Hematopoietic multipotent progenitor cell treated with erythropoietin and hydrocortisone succinate and interleukin-3 and kit ligand, for 8 days (in vitro differentiated cells): ENCODE results near the gene LIN9.
A peak's percentile ranks its signal among the peaks of the same experiment; 100 is the strongest.
"Not testable (repeated sequence)": the region's sequence is repeated elsewhere in the genome, so short reads cannot be mapped to it uniquely, and the experiment has no call there.

ENCODE experiments used
- DNase-seq: peaks from one replicate; pipeline ENCODE4 v3.0.0-alpha.2; 2015

Gene LIN9

GRCh38 chr1:226318471-226318870 is 9.5 kb upstream of the LIN9 start:
- no peak for DNase-seq

DNA sequence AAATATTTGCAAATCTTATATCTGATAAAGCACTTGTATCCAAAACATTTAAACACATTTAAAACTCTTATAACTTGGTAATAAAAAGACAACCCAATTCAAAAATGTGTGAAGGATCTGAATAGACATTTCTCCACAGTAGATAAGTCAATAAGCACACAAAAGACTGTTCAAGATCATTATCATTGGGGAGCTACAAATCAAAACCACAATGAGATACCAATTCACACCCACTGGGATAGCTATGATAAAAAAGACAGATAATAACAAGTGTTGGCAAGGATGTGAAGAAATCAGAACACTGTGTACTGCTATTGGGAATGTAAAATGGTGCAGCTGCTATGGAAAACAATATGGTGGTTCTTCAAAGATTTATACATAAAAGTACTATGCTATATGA is 5.1 kb upstream of the LIN9 start:
- no peak for DNase-seq

DNA sequence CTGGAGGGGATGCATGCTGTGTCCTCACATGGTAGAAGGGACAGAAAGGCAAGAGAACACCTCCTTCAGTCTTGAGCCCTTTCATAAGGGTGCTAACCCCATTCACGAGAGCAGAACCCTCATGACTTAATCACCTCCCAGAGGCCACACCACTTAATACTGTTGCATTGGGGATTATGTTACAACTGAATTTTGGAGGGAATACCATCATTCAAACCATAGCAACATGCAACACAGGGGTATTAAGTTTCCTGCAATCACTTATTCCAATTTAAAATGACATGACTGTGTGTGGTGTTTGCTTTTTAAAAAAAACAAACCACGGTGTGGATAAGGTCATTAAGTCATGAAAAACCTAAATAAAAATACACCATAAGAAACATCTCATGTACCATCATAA is 3.1 kb upstream of the LIN9 start:
- no peak for DNase-seq

- DNase-seq, result no peak
These were observed 2.4 kb upstream of the LIN9 start for GRCh38 chr1:226311376-226311775.

- DNase-seq, result peak; percentile 9
These were observed 1.8 kb upstream of the LIN9 start for GRCh38 chr1:226310637-226311195.

DNA sequence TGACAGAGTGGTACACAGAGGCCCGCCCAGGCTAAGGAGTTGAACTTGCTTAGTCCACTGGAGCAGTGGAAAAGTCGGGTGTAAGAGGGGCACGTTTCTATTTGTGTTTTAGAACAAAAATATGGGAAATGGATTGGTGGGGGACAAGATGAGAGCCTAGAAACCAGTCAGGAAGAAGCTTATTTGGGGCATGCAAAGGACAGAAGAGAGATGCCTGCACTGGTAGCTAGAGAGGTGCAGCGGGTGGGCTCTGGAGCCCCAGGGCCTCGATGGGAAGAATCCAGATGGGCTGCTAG is 1.2 kb upstream of the LIN9 start:
- DNase-seq, result no peak

- DNase-seq, result peak; percentile 56
These were observed 657 bp upstream of the LIN9 start for GRCh38 chr1:226309398-226310244.

DNA sequence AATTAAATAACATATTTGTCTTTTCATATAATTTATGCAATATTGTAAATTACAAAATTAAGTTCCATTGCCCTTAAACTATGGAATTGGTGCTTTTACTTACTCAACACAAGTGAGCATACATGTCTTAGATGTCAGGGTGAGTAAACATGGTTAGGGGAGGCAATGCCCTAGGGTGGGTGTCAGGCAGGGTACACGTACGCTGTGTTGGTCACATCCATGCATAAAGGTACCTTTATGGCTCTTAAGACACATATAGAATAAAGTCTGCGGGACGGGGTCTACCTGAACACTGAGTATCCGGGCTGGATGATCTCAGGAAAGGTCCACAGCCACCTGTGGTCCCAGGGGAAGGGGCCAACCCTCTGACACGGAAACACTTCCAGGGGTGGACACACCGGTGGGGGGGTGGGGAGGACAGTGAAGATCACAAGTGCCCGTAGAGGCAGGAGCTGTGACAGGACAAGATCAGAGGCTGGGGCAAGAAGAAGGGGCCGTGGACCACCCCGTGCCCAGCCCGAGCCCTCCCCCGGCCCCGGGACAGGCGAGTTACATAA is 720 bp downstream of the LIN9 start:
- peak; percentile 36 for DNase-seq

- DNase-seq, result no peak
These were observed 2.5 kb downstream of the LIN9 start for GRCh38 chr1:226306425-226306824.

GRCh38 chr1:226305184-226305583 is 3.8 kb downstream of the LIN9 start:
- no peak for DNase-seq

- no peak for DNase-seq
These were observed 4.5 kb downstream of the LIN9 start for GRCh38 chr1:226304291-226304955.

DNA sequence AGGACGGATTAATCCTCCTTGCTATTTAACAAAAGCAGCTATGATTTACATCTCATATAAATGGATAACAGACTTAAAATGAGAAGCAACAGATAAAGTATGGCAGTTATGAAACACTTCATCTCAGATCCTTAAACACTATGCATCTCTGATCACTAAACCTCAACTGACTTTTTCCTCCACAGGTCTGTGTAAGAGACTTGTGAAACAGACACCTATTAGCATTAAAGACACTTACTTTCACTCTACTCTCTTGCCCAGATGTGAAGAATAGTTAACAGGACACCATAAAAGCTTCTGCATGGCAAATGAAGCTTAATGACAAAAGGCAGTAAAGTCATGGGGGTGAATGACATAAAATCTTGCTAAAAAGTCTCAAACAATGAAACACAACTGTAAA is 6.2 kb downstream of the LIN9 start:
- DNase-seq, result no peak

- no peak for DNase-seq
These were observed 12.1 kb downstream of the LIN9 start for GRCh38 chr1:226296911-226297310.

DNA sequence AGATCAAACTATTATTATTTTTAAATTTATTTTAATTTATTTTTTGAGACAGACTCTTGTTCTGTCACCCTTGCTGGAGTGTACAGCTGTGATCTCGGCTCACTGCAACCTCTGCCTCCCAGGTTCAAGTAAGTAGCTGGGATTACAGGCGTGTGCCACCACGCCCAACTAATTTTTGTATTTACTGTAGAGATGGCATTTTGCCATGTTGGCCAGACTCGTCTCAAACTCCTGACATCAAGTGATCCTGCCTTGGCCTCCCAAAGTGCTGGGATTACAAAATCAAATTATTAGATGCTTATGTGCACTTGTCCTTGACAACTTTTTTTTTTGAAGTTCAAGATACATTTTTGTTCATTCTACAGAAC is 15.4 kb downstream of the LIN9 start:
- DNase-seq, result no peak

- no peak for DNase-seq
These were observed 16.0 kb downstream of the LIN9 start for GRCh38 chr1:226292874-226293552.

DNA sequence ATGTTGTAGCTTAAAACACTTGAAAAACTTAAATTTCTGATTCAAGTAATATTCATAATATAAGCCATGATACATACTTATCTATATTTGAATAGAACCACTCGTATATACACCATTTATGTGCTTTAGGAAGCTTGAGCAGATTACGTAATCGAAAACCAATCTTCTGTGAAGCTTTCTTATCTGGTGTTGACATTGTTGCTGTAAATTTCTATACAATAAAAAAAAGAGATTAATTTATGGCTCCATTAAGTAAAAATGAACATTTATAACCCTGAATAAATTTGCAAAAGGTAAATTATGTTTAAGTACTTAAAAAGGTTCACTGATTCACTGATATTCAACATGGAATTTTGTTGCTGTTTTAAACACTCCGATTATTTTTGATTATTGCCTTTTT is 21.4 kb downstream of the LIN9 start:
- DNase-seq, result no peak

GRCh38 chr1:226281058-226281457 is 27.9 kb downstream of the LIN9 start:
- no peak for DNase-seq

- no peak for DNase-seq
These were observed 29.5 kb downstream of the LIN9 start for GRCh38 chr1:226279498-226279897.

DNA sequence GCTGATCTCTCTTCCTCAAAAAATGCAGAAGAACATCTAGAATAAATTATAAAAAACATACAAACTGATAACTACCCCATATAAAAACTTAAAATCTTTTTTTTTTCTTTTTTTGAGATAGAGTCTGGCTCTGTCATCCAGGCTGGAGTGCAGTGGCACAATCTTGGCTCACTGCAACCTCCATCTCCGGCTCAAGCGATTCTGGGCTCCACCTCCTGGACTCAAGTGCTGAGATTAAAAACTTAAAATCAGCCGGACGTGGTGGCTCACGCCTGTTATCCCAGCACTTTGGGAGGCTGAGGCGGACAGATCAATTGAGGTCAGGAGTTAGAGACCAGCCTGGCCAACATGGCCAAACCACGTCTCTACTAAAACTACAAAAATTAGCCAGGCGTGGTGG is 31.1 kb downstream of the LIN9 start:
- no peak for DNase-seq

- DNase-seq, result no peak
These were observed 32.0 kb downstream of the LIN9 start for GRCh38 chr1:226276987-226277386.

- DNase-seq, result no peak
These were observed 32.8 kb downstream of the LIN9 start for GRCh38 chr1:226276077-226276682.

- DNase-seq, result peak; percentile 44
These were observed 34.8 kb downstream of the LIN9 start for GRCh38 chr1:226274138-226274537.

DNA sequence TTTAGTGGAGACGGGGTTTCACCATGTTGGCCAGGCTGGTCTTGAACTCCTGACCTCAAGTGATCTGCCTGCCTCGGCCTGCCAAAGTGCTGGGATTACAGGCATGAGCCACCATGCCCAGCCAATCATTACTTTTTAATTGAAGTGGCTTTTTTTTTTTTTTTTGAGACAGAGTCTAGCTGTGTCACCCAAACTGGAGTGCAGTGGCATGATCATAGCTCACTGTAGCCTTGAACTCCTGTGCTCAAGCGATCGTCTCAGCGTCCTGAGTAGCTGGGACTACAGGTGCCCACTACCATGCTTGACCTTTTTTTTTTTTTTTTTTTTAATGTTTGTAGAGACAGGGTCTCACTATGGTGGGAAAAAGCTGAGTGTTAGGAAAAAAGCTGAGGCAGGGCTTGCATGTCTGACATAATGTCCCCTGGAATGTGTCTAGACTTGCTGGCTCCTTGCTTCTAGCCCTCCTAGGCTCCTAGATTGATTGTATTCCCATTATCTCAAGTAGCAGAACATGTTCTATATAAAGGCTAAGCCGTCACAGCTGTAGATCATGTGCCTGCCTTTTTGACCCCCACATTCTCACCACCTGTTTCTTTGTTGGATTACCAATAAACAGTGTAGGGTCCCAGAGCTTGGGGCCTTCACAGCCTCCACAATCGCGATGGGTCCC is 36.6 kb downstream of the LIN9 start:
- not testable (repeated sequence) for DNase-seq
